Omental fat pad (tissue), 4 donors: ENCODE data around the gene SNRNP48. TPM values are rescaled to one million over a fixed set of nuclear protein-coding genes. Genes with fewer than 3 reads are reported as not detected.

ENCODE experiments used
- ATAC-seq: fragments of 150-250 bp; one replicate; pipeline ENCODE4 v1.9.1; 2016; ENCODE audit warnings: mild to moderate bottlenecking, moderate library complexity; ENCODE audit not compliant: low FRiP score
- DNase-seq: peaks from one replicate; pipeline ENCODE4 v3.0.0-alpha.2; 2019; ENCODE audit warnings: low spot score
- CTCF ChIP-seq, 3 donors: fragments of 450-650 bp; IDR thresholded peaks; one replicate each; pipeline ENCODE4 v1.5.1; 2016 to 2017; ENCODE audit warnings: antibody characterized with exemption in 3 of 3, mild to moderate bottlenecking in 3 of 3, moderate library complexity in 2 of 3
- total RNA-seq, 4 donors: library from RNA; depleted of rRNA; stranded (reverse); fragments of >200 nt; gene quantifications; one replicate each; pipeline ENCODE4 v1.1.0, GENCODE V29; 2016

Gene SNRNP48
- total RNA-seq, 4 donors from 2014 or later: 8.4 to 14.2 (median 11.5) TPM

- ATAC-seq (no peak), DNase-seq (no peak)
- TF ChIP-seq CTCF (IDR thresholded peaks at IDR 0.05): no peak
Measured at GRCh38 chr6:7580927-7581618, 8.9 kb upstream of the SNRNP48 start.

GRCh38 chr6:7585287-7585930 is 4.6 kb upstream of the SNRNP48 start:
- ATAC-seq (no peak), DNase-seq (no peak)
- no peak for TF ChIP-seq CTCF (IDR thresholded peaks at IDR 0.05)

GRCh38 chr6:7587631-7588100 is 2.3 kb upstream of the SNRNP48 start:
- DNase-seq: no peak
- no peak for TF ChIP-seq CTCF (IDR thresholded peaks at IDR 0.05)
- no peak for ATAC-seq

- TF ChIP-seq CTCF (IDR thresholded peaks at IDR 0.05): no peak
- no peak for DNase-seq
- ATAC-seq: no peak
Measured at GRCh38 chr6:7588506-7588905, 1.5 kb upstream of the SNRNP48 start.

- DNase-seq (no peak), ATAC-seq (no peak)
- no peak for TF ChIP-seq CTCF (IDR thresholded peaks at IDR 0.05)
Measured at GRCh38 chr6:7589221-7589620, 777 bp upstream of the SNRNP48 start.

- no peak for DNase-seq
- no peak for TF ChIP-seq CTCF (IDR thresholded peaks at IDR 0.05)
- ATAC-seq: no peak
Measured at GRCh38 chr6:7590918-7591302, 912 bp downstream of the SNRNP48 start.

GRCh38 chr6:7591770-7592169 is 1.8 kb downstream of the SNRNP48 start:
- no peak for TF ChIP-seq CTCF (IDR thresholded peaks at IDR 0.05)
- ATAC-seq: no peak
- no peak for DNase-seq
